Spleen (tissue), 11 donors: ENCODE results near the gene FRMD4A. TPM values are rescaled to one million over a fixed set of nuclear protein-coding genes. Genes with fewer than 3 reads are reported as not detected.

ENCODE experiments used
- DNase-seq: peaks from one replicate; pipeline ENCODE4 v3.0.0-alpha.2; 2020
- H3K27ac ChIP-seq, 8 donors: fragments of 200-600 bp; sonication (generic) in 7 of 8; 1 replicate in 4 of 8; 2 replicates in 4 of 8; pipeline versions ENCODE4 v1.5.0 to v1.8.0; 2016 to 2021; ENCODE audit warnings: inconsistent platforms in 4 of 8, mild to moderate bottlenecking in 4 of 8, moderate library complexity in 1 of 8
- H3K27me3 ChIP-seq, 7 donors: fragments of 200-600 bp; sonication (generic) in 6 of 7; replicated peaks in 1 of 7; 1 replicate in 4 of 7; 2 replicates in 3 of 7; pipeline versions ENCODE4 v1.5.0 to v1.8.0; 2016 to 2021; ENCODE audit warnings: inconsistent platforms in 3 of 7, mild to moderate bottlenecking in 1 of 7
- H3K36me3 ChIP-seq, 6 donors: fragments of 200-600 bp; sonication (generic) in 5 of 6; 1 replicate in 4 of 6; 2 replicates in 2 of 6; pipeline versions ENCODE4 v1.5.0 to v1.8.0; 2016 to 2021; ENCODE audit warnings: inconsistent platforms in 2 of 6
- H3K4me1 ChIP-seq, 6 donors: fragments of 200-600 bp; sonication (generic) in 5 of 6; 1 replicate in 3 of 6; 2 replicates in 3 of 6; pipeline versions ENCODE4 v1.5.0 to v1.8.0; 2016 to 2021; ENCODE audit warnings: inconsistent platforms in 3 of 6
- H3K4me3 ChIP-seq, 8 donors: fragments of 200-600 bp; sonication (generic) in 7 of 8; 1 replicate in 4 of 8; 2 replicates in 4 of 8; pipeline versions ENCODE4 v1.5.0 to v1.8.0; 2016 to 2021; ENCODE audit warnings: inconsistent platforms in 4 of 8, mild to moderate bottlenecking in 4 of 8, moderate library complexity in 2 of 8
- H3K9me3 ChIP-seq, 8 donors: fragments of 200-600 bp; sonication (generic) in 7 of 8; 1 replicate in 4 of 8; 2 replicates in 4 of 8; pipeline versions ENCODE4 v1.5.0 to v1.8.0; 2016 to 2021; ENCODE audit warnings: inconsistent platforms in 4 of 8
- POLR2A ChIP-seq, 3 donors: fragments of 450-650 bp; IDR thresholded peaks; one replicate each; pipeline ENCODE4 v1.5.1; 2017; ENCODE audit warnings: antibody characterized with exemption in 3 of 3, mild to moderate bottlenecking in 1 of 3
- POLR2AphosphoS5 ChIP-seq, 3 donors: sonication (generic); formaldehyde crosslinking; IDR thresholded peaks; one replicate each; pipeline ENCODE4 v1.5.1; 2017; ENCODE audit warnings: antibody characterized with exemption in 3 of 3
- WGBS, 5 donors: extraction: QIAGEN DNeasy Blood & Tissue Kit in 3 of 5; methylation state at CpG; one replicate each; pipeline versions ENCODE4 v1.1.5 to v1.1.7; 2013 to 2018; 5-methylcytosine and 5-hydroxymethylcytosine counted together
- intact Hi-C: fragments of 100-400 bp; cut with DNase I; formaldehyde crosslinking; loops from one replicate; pipeline ENCODE4 v1.15.0; 2023; ENCODE audit warnings: low total_unique reads
- polyA plus RNA-seq, 3 donors: library from polyadenylated mRNA; stranded (reverse); fragments of 200-250 nt; gene quantifications; one replicate each; pipeline ENCODE4 v1.2.1, GENCODE V29; 2013
- total RNA-seq, 7 donors: library from RNA; depleted of rRNA in 3 of 7; stranded (reverse); fragments of >200 nt in 3 of 7; fragmentation: NEBNext Ultra II Directional in 4 of 7; extraction: Animal tissue kit (Norgen Biotek cat#: 25700) in 4 of 7; gene quantifications; one replicate each; pipeline versions ENCODE4 v1.1.0 to v1.2.1, GENCODE V29; 2016 to 2021
- TF ChIP-seq, protein P1 (sequence below), 11 experiments: fragments of 200-600 bp in 7 of 11; fragments of 450-650 bp in 4 of 11; sonication (generic) in 4 of 11; IDR thresholded peaks in 8 of 11; conservative IDR thresholded peaks in 3 of 11; 1 replicate in 7 of 11; 2 replicates in 4 of 11; pipeline versions ENCODE4 v1.4.0 to v1.8.0; 2016 to 2021; ENCODE audit warnings: antibody characterized with exemption in 11 of 11, inconsistent platforms in 4 of 11, mild to moderate bottlenecking in 1 of 11
- donor health status: healthy with polysubstance abuse.
- donor health status: DM: no; HTN: no; CAD: no; lungs with moderate emphysema.
- donor health status: DM: no; HTN: no; CAD: no.
- donor health status: Bipolar disorder and iron deficiency.
- donor health status: healthy.
- donor health status: DM: no; HTN: no; CAD: no.
- donor health status: DM: yes; HTN: yes; CAD: no.

Gene FRMD4A
- total and polyA plus RNA-seq, 10 donors = 9.2 to 141 (median 80.5) TPM

DNA sequence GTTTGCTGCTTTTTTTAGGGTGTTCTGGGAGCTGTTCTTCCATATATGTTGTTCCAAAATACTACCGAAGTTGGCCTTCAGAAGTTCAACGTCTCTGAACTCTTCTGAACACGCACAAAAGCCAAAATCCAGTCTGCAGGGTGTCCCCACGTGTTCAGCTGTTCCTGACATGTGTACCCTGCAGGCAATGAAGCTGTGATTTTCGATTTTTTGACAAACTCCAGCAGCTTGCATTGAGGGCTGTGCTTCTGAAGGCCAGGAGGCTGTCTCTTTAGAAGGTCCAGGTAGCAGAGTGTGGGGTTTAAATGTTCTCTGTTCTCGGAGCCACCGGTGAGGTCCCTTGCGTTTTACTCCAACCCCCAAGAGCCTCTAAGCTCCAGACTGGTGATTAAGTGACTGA, 598.9 kb downstream of the FRMD4A start:
- Histone ChIP-seq H3K27ac (no peak overlapping the region), H3K27me3 (no peaks in the 10 kb centered on the region), H3K4me3 (no peak overlapping the region), H3K9me3 (no peaks in the 10 kb centered on the region), H3K4me1 (peaks cover 0 to 10% (median 0%) of the 10 kb centered on the region in 6 donors), H3K36me3 (no peaks in the 10 kb centered on the region)
- TF ChIP-seq POLR2AphosphoS5 (IDR thresholded peaks at IDR 0.05) (no peak), POLR2A (IDR thresholded peaks at IDR 0.05) (no peak)
- TF ChIP-seq, protein P1, sequence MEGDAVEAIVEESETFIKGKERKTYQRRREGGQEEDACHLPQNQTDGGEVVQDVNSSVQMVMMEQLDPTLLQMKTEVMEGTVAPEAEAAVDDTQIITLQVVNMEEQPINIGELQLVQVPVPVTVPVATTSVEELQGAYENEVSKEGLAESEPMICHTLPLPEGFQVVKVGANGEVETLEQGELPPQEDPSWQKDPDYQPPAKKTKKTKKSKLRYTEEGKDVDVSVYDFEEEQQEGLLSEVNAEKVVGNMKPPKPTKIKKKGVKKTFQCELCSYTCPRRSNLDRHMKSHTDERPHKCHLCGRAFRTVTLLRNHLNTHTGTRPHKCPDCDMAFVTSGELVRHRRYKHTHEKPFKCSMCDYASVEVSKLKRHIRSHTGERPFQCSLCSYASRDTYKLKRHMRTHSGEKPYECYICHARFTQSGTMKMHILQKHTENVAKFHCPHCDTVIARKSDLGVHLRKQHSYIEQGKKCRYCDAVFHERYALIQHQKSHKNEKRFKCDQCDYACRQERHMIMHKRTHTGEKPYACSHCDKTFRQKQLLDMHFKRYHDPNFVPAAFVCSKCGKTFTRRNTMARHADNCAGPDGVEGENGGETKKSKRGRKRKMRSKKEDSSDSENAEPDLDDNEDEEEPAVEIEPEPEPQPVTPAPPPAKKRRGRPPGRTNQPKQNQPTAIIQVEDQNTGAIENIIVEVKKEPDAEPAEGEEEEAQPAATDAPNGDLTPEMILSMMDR (IDR thresholded peaks at IDR 0.05 in 8 of 11, conservative IDR thresholded peaks at IDR 0.05 in 3 of 11) = no peak
- intact Hi-C loops = no loop called here
- 83 to 92% (median 85%) methylated on average over 8 of the region's 8 CpGs for WGBS, 5 donors
- DNase-seq = no peak

DNA sequence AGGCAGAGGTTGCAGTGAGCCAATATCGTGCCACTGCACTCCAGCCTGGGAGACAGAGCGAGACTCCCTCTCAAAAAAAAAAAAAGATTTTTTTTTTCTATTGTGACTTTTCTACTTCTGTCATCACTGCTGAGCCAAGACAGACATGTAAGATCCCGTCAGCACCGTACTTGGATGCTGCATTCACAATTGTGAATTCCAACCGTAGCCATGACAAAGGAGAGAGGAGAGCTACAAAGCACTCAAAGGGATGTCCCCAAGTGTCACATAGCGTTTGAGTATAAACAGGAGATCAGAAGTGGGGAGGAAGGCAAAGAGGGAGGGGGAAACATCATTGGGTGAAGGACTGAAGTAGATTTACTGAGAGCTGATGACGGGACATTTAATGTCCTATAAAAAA, 599.8 kb downstream of the FRMD4A start:
- Histone ChIP-seq H3K4me1 (peaks cover 0 to 17% (median 0%) of the 10 kb centered on the region in 6 donors), H3K27me3 (no peaks in the 10 kb centered on the region), H3K9me3 (no peaks in the 10 kb centered on the region), H3K4me3 (no peak overlapping the region), H3K27ac (no peak overlapping the region), H3K36me3 (no peaks in the 10 kb centered on the region)
- TF ChIP-seq, protein P1 (IDR thresholded peaks at IDR 0.05 in 8 of 11, conservative IDR thresholded peaks at IDR 0.05 in 3 of 11) = no peak
- TF ChIP-seq POLR2A (IDR thresholded peaks at IDR 0.05) (no peak), POLR2AphosphoS5 (IDR thresholded peaks at IDR 0.05) (no peak)
- no peak for DNase-seq
- WGBS, 5 donors = 89 to 94% (median 91%) methylated on average over 7 of the region's 7 CpGs
- intact Hi-C loops = no loop called here

DNA sequence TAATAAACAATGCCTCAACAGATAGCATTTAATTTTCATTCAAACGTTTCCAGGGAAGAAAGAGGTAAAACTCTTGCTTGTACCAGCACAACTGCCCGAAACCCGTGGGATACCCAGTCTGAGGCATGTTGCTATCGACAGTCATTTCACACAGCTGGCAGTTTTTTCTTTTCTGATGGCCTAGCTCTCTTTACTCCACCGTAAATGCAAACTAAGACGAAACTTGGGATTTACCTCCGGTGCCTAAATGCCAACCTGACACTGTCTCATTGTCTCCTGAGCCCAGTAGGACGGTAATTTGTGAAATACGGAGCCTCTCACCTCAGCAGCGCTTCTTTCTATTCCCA, 600.4 kb downstream of the FRMD4A start:
- intact Hi-C loops = no loop called here
- H3K27me3 ChIP-seq = no peaks in the 10 kb centered on the region
- H3K4me3 ChIP-seq = no peak overlapping the region
- no peak overlapping the region for H3K27ac ChIP-seq
- whole genome bisulfite sequencing, 5 donors = 82 to 91% (median 87%) methylated on average over 10 of the region's 10 CpGs
- H3K36me3 ChIP-seq = no peaks in the 10 kb centered on the region
- no peaks in the 10 kb centered on the region for H3K9me3 ChIP-seq
- H3K4me1 ChIP-seq = peaks cover 0 to 18% (median 0%) of the 10 kb centered on the region in 6 donors
- TF ChIP-seq, protein P1 (IDR thresholded peaks at IDR 0.05 in 8 of 11, conservative IDR thresholded peaks at IDR 0.05 in 3 of 11) = no peak
- TF ChIP-seq POLR2A (IDR thresholded peaks at IDR 0.05) (no peak), POLR2AphosphoS5 (IDR thresholded peaks at IDR 0.05) (no peak)
- no peak for DNase-seq

DNA sequence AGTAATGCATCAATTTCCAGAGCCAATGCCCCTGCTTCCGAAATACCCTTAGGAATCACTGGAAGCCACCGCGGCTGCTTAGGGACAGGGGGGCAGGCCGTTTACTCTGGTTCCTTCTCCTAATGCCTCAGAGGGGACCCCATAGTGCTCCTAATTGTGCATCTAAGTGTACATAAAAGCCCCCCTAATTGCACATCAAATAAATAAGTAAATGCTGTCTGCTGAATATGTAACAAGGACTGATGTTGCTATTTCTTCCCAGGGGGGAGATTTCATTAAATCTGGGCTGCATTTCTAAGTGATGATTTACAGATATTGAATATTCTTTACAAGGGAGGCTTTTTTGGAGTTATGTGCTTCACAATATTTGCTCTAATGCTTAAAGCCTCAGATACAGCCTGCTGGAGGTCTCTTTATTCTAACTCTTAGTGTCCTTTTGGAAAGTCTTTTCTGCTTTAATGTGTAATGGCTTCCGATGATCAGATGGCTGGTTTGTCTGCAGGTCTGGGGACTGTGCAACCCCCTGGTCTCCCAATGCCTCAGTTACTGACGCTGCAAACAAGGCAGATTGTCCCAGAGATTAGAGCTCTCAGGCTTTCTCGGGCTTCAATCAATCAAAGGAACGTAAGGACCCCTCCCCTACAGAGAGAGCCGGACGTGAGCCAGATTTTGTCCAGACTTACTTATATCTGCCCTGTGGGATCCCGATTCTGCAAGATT, 601.0 kb downstream of the FRMD4A start:
- no peaks in the 10 kb centered on the region for H3K27me3 ChIP-seq
- no peak overlapping the region for H3K27ac ChIP-seq
- TF ChIP-seq, protein P1 (IDR thresholded peaks at IDR 0.05 in 8 of 11, conservative IDR thresholded peaks at IDR 0.05 in 3 of 11) = no peak
- TF ChIP-seq POLR2A (IDR thresholded peaks at IDR 0.05) (no peak), POLR2AphosphoS5 (IDR thresholded peaks at IDR 0.05) (no peak)
- H3K4me1 ChIP-seq = peaks cover 0 to 18% (median 0%) of the 10 kb centered on the region in 6 donors
- intact Hi-C loops = no loop called here
- no peak overlapping the region for H3K4me3 ChIP-seq
- 76 to 87% (median 83%) methylated on average over 11 of the region's 11 CpGs for WGBS, 5 donors
- no peaks in the 10 kb centered on the region for H3K36me3 ChIP-seq
- H3K9me3 ChIP-seq = no peaks in the 10 kb centered on the region
- DNase-seq = no peak
